Trophoblast cell (in vitro differentiated cells and primary cell): Measurements from ENCODE around the gene ASPSCR1.

Experiments used
- DNase-seq, 2 donors: peaks; one replicate each; pipeline ENCODE4 v3.0.0-alpha.2; 2016
- H2AFZ ChIP-seq: 2 replicates; pipeline ENCODE4 v1.6.1; 2013; ENCODE audit warnings: low read length, moderate library complexity, mild to moderate bottlenecking; ENCODE audit not compliant: insufficient read depth, poor library complexity
- H2AK5ac ChIP-seq: 2 replicates; pipeline ENCODE4 v1.6.1; 2013; ENCODE audit warnings: mild to moderate bottlenecking, low read length
- H2BK120ac ChIP-seq: 2 replicates; pipeline ENCODE4 v1.6.1; 2013; ENCODE audit warnings: low read length, mild to moderate bottlenecking, moderate library complexity; ENCODE audit not compliant: insufficient read depth, poor library complexity
- H2BK12ac ChIP-seq: 2 replicates; pipeline ENCODE4 v1.6.1; 2013; ENCODE audit warnings: mild to moderate bottlenecking, low read length, moderate library complexity
- H2BK5ac ChIP-seq: 2 replicates; pipeline ENCODE4 v1.6.1; 2013; ENCODE audit warnings: low read length, low read depth, moderate library complexity, mild to moderate bottlenecking; ENCODE audit not compliant: poor library complexity
- H3K14ac ChIP-seq: 2 replicates; pipeline ENCODE4 v1.6.1; 2013; ENCODE audit warnings: mild to moderate bottlenecking, low read length
- H3K18ac ChIP-seq: 2 replicates; pipeline ENCODE4 v1.6.1; 2013; ENCODE audit warnings: mild to moderate bottlenecking, low read length
- H3K23ac ChIP-seq: 2 replicates; pipeline ENCODE4 v1.6.1; 2013; ENCODE audit warnings: low read length
- H3K27ac ChIP-seq: 2 replicates; pipeline ENCODE4 v1.5.1; 2013; ENCODE audit warnings: low read depth, mild to moderate bottlenecking, inconsistent platforms, low read length, moderate library complexity
- H3K27me3 ChIP-seq: 2 replicates; pipeline ENCODE4 v1.6.1; 2013; ENCODE audit warnings: inconsistent platforms, mild to moderate bottlenecking, low read length, moderate library complexity; ENCODE audit not compliant: insufficient read depth
- H3K36me3 ChIP-seq, 2 experiments: 1 replicate in 1 of 2; 2 replicates in 1 of 2; pipeline ENCODE4 v1.6.1; 2013; ENCODE audit warnings: low read length in 2 of 2, mild to moderate bottlenecking in 2 of 2, moderate library complexity in 1 of 2; ENCODE audit not compliant: insufficient read depth in 2 of 2, control insufficient read depth in 1 of 2
- H3K4ac ChIP-seq: 2 replicates; pipeline ENCODE4 v1.6.1; 2013; ENCODE audit warnings: low read depth, mild to moderate bottlenecking, low read length, moderate library complexity
- H3K4me1 ChIP-seq, 2 experiments: 1 replicate in 1 of 2; 2 replicates in 1 of 2; pipeline ENCODE4 v1.6.1; 2013; ENCODE audit warnings: low read length in 2 of 2, mild to moderate bottlenecking in 2 of 2, moderate library complexity in 1 of 2; ENCODE audit not compliant: insufficient read depth in 2 of 2, control insufficient read depth in 1 of 2
- H3K4me2 ChIP-seq: 2 replicates; pipeline ENCODE4 v1.6.1; 2013; ENCODE audit warnings: inconsistent platforms, mild to moderate bottlenecking, low read length, moderate library complexity
- H3K4me3 ChIP-seq: 2 replicates; pipeline ENCODE4 v1.5.1; 2013; ENCODE audit warnings: mild to moderate bottlenecking, low read depth, low read length, inconsistent platforms
- H3K79me1 ChIP-seq: one replicate; pipeline ENCODE4 v1.6.1; 2013; ENCODE audit warnings: low read length
- H3K79me2 ChIP-seq: 2 replicates; pipeline ENCODE4 v1.6.1; 2013; ENCODE audit warnings: low read length, mild to moderate bottlenecking; ENCODE audit not compliant: control insufficient read depth, insufficient read depth, poor library complexity
- H3K9ac ChIP-seq: 2 replicates; pipeline ENCODE4 v1.6.1; 2013; ENCODE audit warnings: mild to moderate bottlenecking, low read length
- H3K9me3 ChIP-seq: 2 replicates; pipeline ENCODE4 v1.6.1; 2013; ENCODE audit warnings: low read depth, mild to moderate bottlenecking, control low read depth, inconsistent platforms, low read length; ENCODE audit not compliant: insufficient read depth
- H4K12ac ChIP-seq: 2 replicates; pipeline ENCODE4 v1.6.1; 2013; ENCODE audit warnings: low read depth, mild to moderate bottlenecking, low read length, moderate library complexity
- H4K8ac ChIP-seq: 2 replicates; pipeline ENCODE4 v1.6.1; 2013; ENCODE audit warnings: low read depth, mild to moderate bottlenecking, low read length, moderate library complexity
- H4K91ac ChIP-seq: one replicate; pipeline ENCODE4 v1.6.1; 2013; ENCODE audit warnings: low read depth, mild to moderate bottlenecking, low read length, moderate library complexity
- WGBS: extraction: QIAGEN DNeasy Blood & Tissue Kit; methylation state at CpG from one replicate; pipeline ENCODE4 v1.1.7; 2013; ENCODE audit warnings: missing lambda C conversion rate; ENCODE audit not compliant: insufficient read length, insufficient coverage; ENCODE audit errors: extremely low coverage; 5-methylcytosine and 5-hydroxymethylcytosine counted together

The ASPSCR1 gene

DNA sequence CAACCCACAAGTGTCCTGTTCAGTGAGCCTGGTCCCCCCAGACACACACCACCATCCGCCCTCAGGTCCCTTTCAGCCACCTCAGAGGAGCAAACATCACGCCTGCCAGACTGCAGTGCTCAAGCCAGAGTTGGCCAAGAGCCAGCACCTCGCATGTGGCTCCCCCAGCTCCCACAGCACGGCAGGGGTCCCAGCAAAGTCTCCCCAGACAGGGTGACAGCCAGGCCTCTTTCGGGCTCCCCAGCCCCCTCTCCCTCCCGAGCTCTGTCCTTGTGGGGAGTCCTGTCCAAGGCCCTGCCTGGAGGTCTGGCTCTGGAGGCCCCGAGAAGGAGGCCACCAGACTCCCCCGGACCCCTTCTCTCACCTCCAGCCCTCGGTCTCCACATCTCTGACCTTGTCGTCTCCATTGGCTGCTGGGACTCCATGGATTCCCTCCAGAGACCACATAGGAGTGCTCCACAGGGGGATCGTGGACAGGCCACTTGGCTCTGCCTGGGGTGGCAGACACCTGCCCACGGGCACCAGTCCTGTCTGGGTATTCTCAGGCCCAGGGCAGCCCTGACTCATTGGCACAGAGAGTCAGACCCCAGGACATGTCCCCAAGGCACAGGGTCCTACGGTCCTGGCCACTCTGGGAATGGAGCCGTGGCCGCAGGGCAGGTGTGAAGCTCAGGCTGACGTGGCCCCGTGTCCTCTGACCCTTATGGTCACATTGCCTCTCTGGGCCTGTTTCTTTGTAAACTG is 28.6 kb upstream of the ASPSCR1 start:
- peaks cover 3% of the 10 kb centered on the region for H3K9me3 ChIP-seq
- no peak overlapping the region for H2AFZ ChIP-seq
- DNase-seq = peak; percentile 58 to 59
- no peak overlapping the region for H2BK5ac ChIP-seq
- H4K12ac ChIP-seq = no peak overlapping the region
- no peak overlapping the region for H3K4ac ChIP-seq
- H3K14ac ChIP-seq = no peak overlapping the region
- H4K8ac ChIP-seq = no peak overlapping the region
- H3K9ac ChIP-seq = no peak overlapping the region
- no peaks in the 10 kb centered on the region for H3K4me1 ChIP-seq
- no peak overlapping the region for H3K18ac ChIP-seq
- WGBS = no CpG with 5 or more reads among the region's 17 CpGs
- no peaks in the 10 kb centered on the region for H3K36me3 ChIP-seq
- H4K91ac ChIP-seq = no peak overlapping the region
- no peak overlapping the region for H3K27ac ChIP-seq
- no peak overlapping the region for H3K4me3 ChIP-seq
- no peaks in the 10 kb centered on the region for H3K79me2 ChIP-seq
- H2BK120ac ChIP-seq = no peak overlapping the region
- no peaks in the 10 kb centered on the region for H3K27me3 ChIP-seq
- no peaks in the 10 kb centered on the region for H3K79me1 ChIP-seq
- H3K23ac ChIP-seq = no peak overlapping the region
- no peak overlapping the region for H3K4me2 ChIP-seq
- H2BK12ac ChIP-seq = no peak overlapping the region
- H2AK5ac ChIP-seq = no peak overlapping the region

DNA sequence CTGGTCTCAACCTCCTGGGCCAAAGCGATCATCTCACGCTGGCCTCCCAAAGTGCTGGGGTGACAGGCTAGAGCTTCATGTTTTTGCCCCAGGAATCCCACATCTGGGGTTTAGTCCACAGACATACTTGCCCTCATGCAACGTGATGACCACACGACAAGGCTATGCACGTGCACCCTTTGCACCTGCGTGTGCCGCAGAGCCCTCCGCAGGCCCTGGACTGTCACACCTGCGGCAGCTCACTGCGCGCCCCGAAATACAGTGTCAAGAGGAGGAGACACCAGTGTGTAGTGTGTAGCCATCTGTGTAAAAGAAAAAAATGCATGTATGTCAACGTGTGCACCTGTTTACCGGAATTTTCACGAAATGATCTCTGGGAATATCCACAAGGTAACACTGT is 26.9 kb upstream of the ASPSCR1 start:
- Histone ChIP-seq H3K23ac (no peak overlapping the region), H3K27me3 (no peaks in the 10 kb centered on the region), H3K18ac (no peak overlapping the region), H3K9me3 (peaks cover 3% of the 10 kb centered on the region), H3K4me3 (no peak overlapping the region), H3K9ac (no peak overlapping the region), H3K79me1 (no peaks in the 10 kb centered on the region), H3K14ac (no peak overlapping the region), H3K27ac (no peak overlapping the region), H3K79me2 (no peaks in the 10 kb centered on the region), H4K8ac (no peak overlapping the region), H2BK120ac (no peak overlapping the region), H2BK12ac (no peak overlapping the region), H2AFZ (no peak overlapping the region), H3K4me2 (no peak overlapping the region), H2BK5ac (no peak overlapping the region), H2AK5ac (no peak overlapping the region), H3K36me3 (no peaks in the 10 kb centered on the region), H4K12ac (no peak overlapping the region), H3K4me1 (peaks cover 0 to 2% of the 10 kb centered on the region in 2 experiments), H4K91ac (no peak overlapping the region), H3K4ac (no peak overlapping the region)
- no CpG with 5 or more reads among the region's 15 CpGs for WGBS
- DNase-seq = peak; percentile 60 to 71

DNA sequence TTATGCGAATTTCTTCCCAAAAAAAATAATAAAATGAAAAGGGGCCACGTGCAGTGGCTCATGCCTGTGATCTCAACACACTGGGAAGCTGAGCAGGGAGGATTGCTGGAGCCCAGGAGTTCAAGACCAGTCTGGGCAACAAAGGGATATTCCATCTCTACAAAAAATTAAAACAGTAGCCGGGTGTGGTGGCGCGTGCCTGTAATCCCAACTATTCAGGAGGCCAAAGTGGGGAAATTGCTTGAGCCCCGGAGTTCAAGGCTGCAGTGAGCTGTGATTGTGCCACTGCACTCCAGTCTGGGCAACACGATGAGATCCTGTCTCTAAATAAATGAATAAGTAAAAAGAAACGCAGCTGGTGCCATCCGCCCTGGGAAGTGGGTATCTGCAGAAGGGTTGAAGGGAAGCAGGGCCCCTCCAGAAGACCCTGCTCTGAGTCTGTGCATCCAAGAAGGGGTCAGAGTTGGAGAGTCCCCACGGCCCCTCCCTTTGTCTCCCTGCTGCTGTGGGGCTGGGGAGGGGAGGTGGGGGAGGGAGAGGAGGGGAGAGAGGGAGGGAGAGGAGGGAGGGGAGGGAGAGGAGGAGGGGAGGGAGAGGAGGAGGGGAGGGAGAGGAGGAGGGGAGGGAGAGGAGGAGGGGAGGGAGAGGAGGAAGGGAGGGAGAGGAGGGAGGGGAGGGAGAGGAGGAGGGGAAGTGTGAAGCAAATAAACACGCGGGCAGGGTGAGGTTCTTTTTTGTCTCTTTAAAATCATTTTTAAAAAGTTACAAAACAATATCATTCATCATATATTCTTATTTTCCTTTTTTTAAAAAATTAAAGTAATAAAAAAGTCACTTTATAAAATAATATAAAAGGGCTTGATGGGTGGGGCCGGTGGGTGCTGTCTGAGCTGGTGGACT is 25.4 kb upstream of the ASPSCR1 start:
- Histone ChIP-seq H2BK12ac (no peak overlapping the region), H3K4me1 (peaks cover 6 to 8% of the 10 kb centered on the region in 2 experiments), H3K36me3 (peaks cover 0 to 3% of the 10 kb centered on the region in 2 experiments), H3K4ac (no peak overlapping the region), H3K18ac (no peak overlapping the region), H3K9me3 (peaks cover 3% of the 10 kb centered on the region), H3K23ac (no peak overlapping the region), H4K91ac (no peak overlapping the region), H3K4me3 (no peak overlapping the region), H3K27ac (no peak overlapping the region), H2BK120ac (no peak overlapping the region), H4K8ac (no peak overlapping the region), H3K79me2 (no peaks in the 10 kb centered on the region), H4K12ac (no peak overlapping the region), H3K27me3 (no peaks in the 10 kb centered on the region), H2AFZ (no peak overlapping the region), H3K4me2 (no peak overlapping the region), H2BK5ac (no peak overlapping the region), H3K9ac (no peak overlapping the region), H2AK5ac (no peak overlapping the region), H3K14ac (no peak overlapping the region), H3K79me1 (no peaks in the 10 kb centered on the region)
- DNase-seq = peak; percentile 70 to 81
- no CpG with 5 or more reads among the region's 13 CpGs for WGBS

DNA sequence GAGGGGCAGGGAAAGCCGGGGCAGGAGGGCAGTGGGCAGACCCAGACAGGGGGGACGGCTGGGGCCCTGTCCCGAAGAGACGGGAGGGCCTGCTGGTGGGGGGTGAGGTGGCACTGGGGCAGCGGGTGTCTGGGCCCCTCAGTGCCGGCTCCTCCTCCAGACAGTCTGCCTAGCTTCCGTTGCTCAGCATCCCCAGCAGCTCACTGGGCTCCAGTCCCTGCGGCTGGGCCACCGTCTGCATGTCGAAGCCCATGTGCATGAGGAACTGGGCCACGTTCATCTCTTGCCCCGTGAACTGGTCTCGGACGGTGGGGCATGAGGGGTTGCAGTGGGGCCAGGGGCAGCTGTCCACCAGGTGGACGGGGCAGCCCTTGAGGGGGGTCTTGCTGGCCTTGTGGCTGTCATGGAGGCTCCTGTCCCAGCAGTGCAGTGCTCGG is 24.6 kb upstream of the ASPSCR1 start:
- WGBS = no CpG with 5 or more reads among the region's 16 CpGs
- H4K12ac ChIP-seq = no peak overlapping the region
- H2AFZ ChIP-seq = no peak overlapping the region
- peaks cover 3% of the 10 kb centered on the region for H3K9me3 ChIP-seq
- H3K36me3 ChIP-seq = peaks cover 0 to 3% of the 10 kb centered on the region in 2 experiments
- DNase-seq = peak; percentile 79 to 82
- no peak overlapping the region for H3K18ac ChIP-seq
- H4K8ac ChIP-seq = no peak overlapping the region
- no peak overlapping the region for H3K23ac ChIP-seq
- H3K79me2 ChIP-seq = no peaks in the 10 kb centered on the region
- no peak overlapping the region for H3K9ac ChIP-seq
- peaks cover 9% of the 10 kb centered on the region in 2 experiments for H3K4me1 ChIP-seq
- H2BK5ac ChIP-seq = no peak overlapping the region
- H2AK5ac ChIP-seq = no peak overlapping the region
- no peaks in the 10 kb centered on the region for H3K27me3 ChIP-seq
- no peaks in the 10 kb centered on the region for H3K79me1 ChIP-seq
- no peak overlapping the region for H3K4me3 ChIP-seq
- no peak overlapping the region for H4K91ac ChIP-seq
- H3K14ac ChIP-seq = no peak overlapping the region
- no peak overlapping the region for H2BK120ac ChIP-seq
- H3K27ac ChIP-seq = no peak overlapping the region
- H3K4ac ChIP-seq = no peak overlapping the region
- no peak overlapping the region for H2BK12ac ChIP-seq
- no peak overlapping the region for H3K4me2 ChIP-seq
